ENCODE data around the gene CYBC1. TPM values are rescaled to one million over a fixed set of nuclear protein-coding genes. Genes with fewer than 3 reads are reported as not detected.

Gene CYBC1
- total RNA-seq, 1 experiment from 2014 or later = 99.9 TPM

DNA sequence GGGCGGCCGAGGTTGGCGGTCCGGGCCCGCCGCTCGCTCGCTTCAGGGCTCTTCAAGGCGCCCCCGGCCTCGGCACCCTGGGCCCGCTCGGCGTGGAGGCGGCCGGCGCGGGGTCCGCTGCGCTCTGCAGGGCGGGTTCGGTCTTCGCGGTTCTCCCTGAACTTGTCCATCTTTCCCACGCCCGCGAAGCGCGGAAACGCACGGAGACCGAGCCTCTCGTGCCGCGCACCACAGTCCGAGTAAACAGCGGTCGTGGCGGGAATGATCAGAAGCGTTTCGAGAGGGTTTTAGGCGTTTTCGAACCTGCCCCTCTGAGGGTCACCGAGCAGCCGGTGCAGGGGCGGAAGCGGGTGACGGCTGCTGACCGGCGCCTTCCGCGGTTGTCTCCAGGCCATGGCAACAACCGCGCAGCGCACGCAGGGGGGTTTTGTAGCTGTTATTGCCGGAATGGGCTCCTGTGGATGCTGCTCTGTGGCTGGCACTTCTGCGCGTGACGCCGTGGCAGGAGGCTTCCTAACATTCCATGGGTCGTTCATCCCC is 8.4 kb upstream of the CYBC1 start:
- Histone ChIP-seq H3K27me3 (replicated peaks; ENCODE audit: control insufficient read depth, insufficient read depth, low read length) (no peaks in the 10 kb centered on the region), H3K4me1 (peaks cover 22% of the 10 kb centered on the region), H3K9me3 (no peaks in the 10 kb centered on the region), H3K4me3 (ENCODE audit: low read depth, low read length) (peak overlapping the region; percentile 76), H3K36me3 (ENCODE audit: control insufficient read depth, insufficient read depth, low read length) (0 out of 2 replicates have a peak, but pooled peaks cover 2% of the 10 kb centered on the region)
- CTCF ChIA-PET = no interaction called here
- DNase-seq = peak in 1 of 2 experiments; percentile 38
- peak overlapping the region; percentile 87 for H3K4me3 Mint-ChIP-seq (ENCODE audit: unreplicated experiment)
- H3K9me3 Mint-ChIP-seq (ENCODE audit: unreplicated experiment) = peaks cover 7% of the 10 kb centered on the region
- H3K4me1 Mint-ChIP-seq (ENCODE audit: low read depth, unreplicated experiment) = peaks cover 22% of the 10 kb centered on the region
- POLR2A ChIA-PET = no interaction called here
- TF ChIP-seq, protein P1, sequence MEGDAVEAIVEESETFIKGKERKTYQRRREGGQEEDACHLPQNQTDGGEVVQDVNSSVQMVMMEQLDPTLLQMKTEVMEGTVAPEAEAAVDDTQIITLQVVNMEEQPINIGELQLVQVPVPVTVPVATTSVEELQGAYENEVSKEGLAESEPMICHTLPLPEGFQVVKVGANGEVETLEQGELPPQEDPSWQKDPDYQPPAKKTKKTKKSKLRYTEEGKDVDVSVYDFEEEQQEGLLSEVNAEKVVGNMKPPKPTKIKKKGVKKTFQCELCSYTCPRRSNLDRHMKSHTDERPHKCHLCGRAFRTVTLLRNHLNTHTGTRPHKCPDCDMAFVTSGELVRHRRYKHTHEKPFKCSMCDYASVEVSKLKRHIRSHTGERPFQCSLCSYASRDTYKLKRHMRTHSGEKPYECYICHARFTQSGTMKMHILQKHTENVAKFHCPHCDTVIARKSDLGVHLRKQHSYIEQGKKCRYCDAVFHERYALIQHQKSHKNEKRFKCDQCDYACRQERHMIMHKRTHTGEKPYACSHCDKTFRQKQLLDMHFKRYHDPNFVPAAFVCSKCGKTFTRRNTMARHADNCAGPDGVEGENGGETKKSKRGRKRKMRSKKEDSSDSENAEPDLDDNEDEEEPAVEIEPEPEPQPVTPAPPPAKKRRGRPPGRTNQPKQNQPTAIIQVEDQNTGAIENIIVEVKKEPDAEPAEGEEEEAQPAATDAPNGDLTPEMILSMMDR (IDR thresholded peaks at IDR 0.05; ENCODE audit: insufficient read depth in 1 of 2, low read depth in 1 of 2, low read length in 1 of 2, severe bottlenecking in 1 of 2, unreplicated experiment in 1 of 2) = no peak
- peak overlapping the region; percentile 80 for H3K27ac Mint-ChIP-seq (ENCODE audit: unreplicated experiment)
- intact Hi-C loops (cut with micrococcal nuclease; ENCODE audit: unreplicated experiment) = loop anchor here (1.0 to 2.0 kb wide), 4 partner anchors 9 to 64 kb away; partner anchors contain the start of genes CYBC1, HEXD and OGFOD3
- no TSS peak for BruUV-seq (replicated peaks)
- no peaks in the 10 kb centered on the region for H3K27me3 Mint-ChIP-seq (ENCODE audit: insufficient read depth, unreplicated experiment)
- H3K36me3 Mint-ChIP-seq (ENCODE audit: insufficient read depth, unreplicated experiment) = peaks cover 43% of the 10 kb centered on the region

DNA sequence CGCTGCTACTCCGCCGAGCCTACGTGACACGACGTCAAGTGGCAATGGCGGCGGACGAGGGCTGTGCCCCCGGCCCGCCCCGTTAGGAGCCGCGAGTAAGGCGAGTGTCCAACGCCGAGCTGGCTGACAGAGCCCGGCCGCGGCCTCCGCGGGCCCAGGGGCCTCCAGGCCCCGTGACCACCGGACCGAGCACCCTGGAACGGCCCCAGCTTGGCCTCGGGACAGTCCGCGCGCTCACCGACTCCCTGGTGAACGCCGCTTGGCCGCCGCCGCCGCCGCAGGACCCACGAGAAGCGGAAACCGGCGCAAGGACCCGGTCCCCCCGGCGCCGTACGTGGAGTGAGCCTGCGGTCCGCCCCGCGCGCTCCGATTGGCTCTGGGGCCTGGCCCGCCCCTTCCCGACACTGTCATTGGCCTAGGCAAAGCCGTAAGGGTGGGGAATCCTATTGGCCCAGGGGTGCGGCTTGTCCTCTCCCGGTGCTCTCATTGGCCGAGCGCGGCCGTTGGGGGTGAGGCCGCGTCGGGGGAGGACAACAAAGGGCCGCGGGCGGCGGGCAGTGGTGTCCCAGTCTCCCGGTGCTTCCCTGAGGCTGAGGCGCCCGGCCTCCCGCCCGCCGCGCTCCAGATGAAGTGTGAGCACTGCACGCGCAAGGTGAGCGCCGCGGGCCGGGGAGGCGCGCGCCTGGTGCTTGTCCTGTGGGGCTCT is 7.8 kb upstream of the CYBC1 start, which contains the start of gene NARF:
NARF (plus strand) TSS at position 563 of the 706 bp plus-strand sequence; CDS start at position 626, 63 bp downstream.
- Mint-ChIP-seq H3K27me3 (ENCODE audit: insufficient read depth, unreplicated experiment) (no peaks in the 10 kb centered on the region), H3K9me3 (ENCODE audit: unreplicated experiment) (peaks cover 9% of the 10 kb centered on the region), H3K4me1 (ENCODE audit: low read depth, unreplicated experiment) (peaks cover 22% of the 10 kb centered on the region), H3K27ac (ENCODE audit: unreplicated experiment) (peak within 1 kb of the TSS; percentile 80), H3K4me3 (ENCODE audit: unreplicated experiment) (peak within 1 kb of the TSS; percentile 87), H3K36me3 (ENCODE audit: insufficient read depth, unreplicated experiment) (peaks cover 45% of the 10 kb centered on the region)
- ChIA-PET POLR2A (no interaction called here), CTCF (no interaction called here)
- BruUV-seq (replicated peaks) = no TSS peak
- Histone ChIP-seq H3K27me3 (replicated peaks; ENCODE audit: control insufficient read depth, insufficient read depth, low read length) (no peaks in the 10 kb centered on the region), H3K36me3 (ENCODE audit: control insufficient read depth, insufficient read depth, low read length) (0 out of 2 replicates have a peak, but pooled peaks cover 2% of the 10 kb centered on the region), H3K4me1 (peaks cover 22% of the 10 kb centered on the region), H3K4me3 (ENCODE audit: low read depth, low read length) (peak within 1 kb of the TSS; percentile 76), H3K9me3 (no peaks in the 10 kb centered on the region)
- TF ChIP-seq, protein P1 (IDR thresholded peaks at IDR 0.05; ENCODE audit: insufficient read depth in 1 of 2, low read depth in 1 of 2, low read length in 1 of 2, severe bottlenecking in 1 of 2, unreplicated experiment in 1 of 2) = no peak
- intact Hi-C loops (cut with micrococcal nuclease; ENCODE audit: unreplicated experiment) = loop anchor here (1.0 to 2.0 kb wide), 4 partner anchors 8 to 64 kb away; partner anchors contain the start of genes CYBC1, HEXD and OGFOD3
- DNase-seq = peak; percentile 99 to 100

DNA sequence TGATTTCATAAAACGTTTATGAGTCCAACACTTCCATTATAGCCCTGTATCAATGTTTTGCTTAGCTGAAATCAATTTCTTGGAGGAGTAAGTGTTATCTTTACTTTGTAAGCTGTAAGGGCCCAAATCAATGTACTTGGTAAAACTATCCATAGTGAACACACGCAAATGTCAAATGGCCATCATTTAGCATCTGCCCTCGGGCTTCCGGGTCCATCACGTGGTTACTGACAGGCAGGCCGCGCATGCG is 7.3 kb upstream of the CYBC1 start:
- ChIA-PET CTCF (no interaction called here), POLR2A (interaction anchor here (1.2 kb wide), 1 partner anchor 420 kb away, joined by 4 read pairs; the partner anchor contains the start of gene DCXR)
- TSS peak; percentile 89 for BruUV-seq (replicated peaks)
- peaks cover 45% of the 10 kb centered on the region for H3K36me3 Mint-ChIP-seq (ENCODE audit: insufficient read depth, unreplicated experiment)
- H3K4me1 Mint-ChIP-seq (ENCODE audit: low read depth, unreplicated experiment) = peaks cover 22% of the 10 kb centered on the region
- H3K4me3 ChIP-seq (ENCODE audit: low read depth, low read length) = peak overlapping the region; percentile 76
- no peaks in the 10 kb centered on the region for H3K27me3 Mint-ChIP-seq (ENCODE audit: insufficient read depth, unreplicated experiment)
- intact Hi-C loops (cut with micrococcal nuclease; ENCODE audit: unreplicated experiment) = loop anchor here (1.0 to 2.0 kb wide), 4 partner anchors 8 to 65 kb away; partner anchors contain the start of genes CYBC1, HEXD and OGFOD3
- H3K36me3 ChIP-seq (ENCODE audit: control insufficient read depth, insufficient read depth, low read length) = 0 out of 2 replicates have a peak, but pooled peaks cover 2% of the 10 kb centered on the region
- H3K27me3 ChIP-seq (replicated peaks; ENCODE audit: control insufficient read depth, insufficient read depth, low read length) = no peaks in the 10 kb centered on the region
- peak overlapping the region; percentile 87 for H3K4me3 Mint-ChIP-seq (ENCODE audit: unreplicated experiment)
- H3K27ac Mint-ChIP-seq (ENCODE audit: unreplicated experiment) = peak overlapping the region; percentile 80
- no peaks in the 10 kb centered on the region for H3K9me3 ChIP-seq
- peaks cover 9% of the 10 kb centered on the region for H3K9me3 Mint-ChIP-seq (ENCODE audit: unreplicated experiment)
- H3K4me1 ChIP-seq = peaks cover 22% of the 10 kb centered on the region
- DNase-seq = no peak
- TF ChIP-seq, protein P1 (IDR thresholded peaks at IDR 0.05; ENCODE audit: insufficient read depth in 1 of 2, low read depth in 1 of 2, low read length in 1 of 2, severe bottlenecking in 1 of 2, unreplicated experiment in 1 of 2) = no peak

Data from Caco-2 (cell line).